GM18499 (cell line): Measurements from ENCODE around the gene CHD5.

ENCODE experiments used
- ATAC-seq: cut with Tn5 transposase; IDR thresholded peaks from one replicate; pipeline ENCODE4 v1.9.1; 2021; ENCODE audit warnings: moderate number of reproducible peaks; ENCODE audit not compliant: insufficient read depth, unreplicated experiment

Gene CHD5

GRCh38 chr1:6177681-6178380, 2.3 kb downstream of the CHD5 start:
- no peak for ATAC-seq

GRCh38 chr1:6176779-6177178, 3.3 kb downstream of the CHD5 start:
- ATAC-seq, result no peak

GRCh38 chr1:6175411-6175828, 4.7 kb downstream of the CHD5 start:
- no peak for ATAC-seq

- ATAC-seq, result no peak
Observed at GRCh38 chr1:6174621-6175410, 5.3 kb downstream of the CHD5 start.

- ATAC-seq, result no peak
Observed at GRCh38 chr1:6172549-6172948, 7.6 kb downstream of the CHD5 start.

GRCh38 chr1:6171548-6172124, 8.5 kb downstream of the CHD5 start:
- ATAC-seq, result no peak

- no peak for ATAC-seq
Observed at GRCh38 chr1:6170742-6171201, 9.3 kb downstream of the CHD5 start.

GRCh38 chr1:6170116-6170741, 9.9 kb downstream of the CHD5 start:
- ATAC-seq, result no peak

GRCh38 chr1:6168947-6169586, 11.1 kb downstream of the CHD5 start:
- no peak for ATAC-seq

- no peak for ATAC-seq
Observed at GRCh38 chr1:6167391-6168303, 12.5 kb downstream of the CHD5 start.

- ATAC-seq, result no peak
Observed at GRCh38 chr1:6166655-6167390, 13.3 kb downstream of the CHD5 start.

- no peak for ATAC-seq
Observed at GRCh38 chr1:6166221-6166620, 13.9 kb downstream of the CHD5 start.

- no peak for ATAC-seq
Observed at GRCh38 chr1:6165441-6165985, 14.6 kb downstream of the CHD5 start.

- ATAC-seq, result no peak
Observed at GRCh38 chr1:6165027-6165426, 15.1 kb downstream of the CHD5 start.

- no peak for ATAC-seq
Observed at GRCh38 chr1:6163973-6164617, 16.0 kb downstream of the CHD5 start.

GRCh38 chr1:6163191-6163972, 16.7 kb downstream of the CHD5 start:
- ATAC-seq, result no peak

GRCh38 chr1:6162773-6163172, 17.3 kb downstream of the CHD5 start:
- no peak for ATAC-seq
